IPS DF 6.9 (cell line): ENCODE measurements around the gene NDUFC2.
"Not testable (repeated sequence)": the region's sequence is repeated elsewhere in the genome, so short reads cannot be mapped to it uniquely, and the experiment has no call there.

Experiments
- DNase-seq: peaks from one replicate; pipeline ENCODE4 v3.0.0-alpha.2; 2013; ENCODE audit warnings: low read depth, low spot score
- H3K27ac ChIP-seq: one replicate; pipeline ENCODE4 v1.5.1; 2013; ENCODE audit warnings: low read length, control low read depth
- H3K27me3 ChIP-seq: 2 replicates; pipeline ENCODE4 v1.6.1; 2013; ENCODE audit warnings: mild to moderate bottlenecking, low read length; ENCODE audit not compliant: control insufficient read depth, insufficient read depth
- H3K36me3 ChIP-seq: 2 replicates; pipeline ENCODE4 v1.6.1; 2013; ENCODE audit warnings: low read length; ENCODE audit not compliant: control insufficient read depth, insufficient read depth
- H3K4me1 ChIP-seq: 2 replicates; pipeline ENCODE4 v1.6.1; 2013; ENCODE audit warnings: low read length; ENCODE audit not compliant: control insufficient read depth, insufficient read depth
- H3K4me3 ChIP-seq: 2 replicates; pipeline ENCODE4 v1.5.1; 2013; ENCODE audit warnings: mild to moderate bottlenecking, low read length
- H3K9me3 ChIP-seq: 2 replicates; pipeline ENCODE4 v1.6.1; 2013; ENCODE audit warnings: low read length, inconsistent platforms; ENCODE audit not compliant: control insufficient read depth, insufficient read depth
- WGBS: extraction: QIAGEN DNeasy Blood & Tissue Kit; methylation state at CpG from one replicate; pipeline ENCODE4 v1.1.7; 2013; ENCODE audit warnings: mixed read lengths, missing lambda C conversion rate; ENCODE audit not compliant: insufficient read length, insufficient coverage; 5-methylcytosine and 5-hydroxymethylcytosine counted together

NDUFC2 gene

DNA sequence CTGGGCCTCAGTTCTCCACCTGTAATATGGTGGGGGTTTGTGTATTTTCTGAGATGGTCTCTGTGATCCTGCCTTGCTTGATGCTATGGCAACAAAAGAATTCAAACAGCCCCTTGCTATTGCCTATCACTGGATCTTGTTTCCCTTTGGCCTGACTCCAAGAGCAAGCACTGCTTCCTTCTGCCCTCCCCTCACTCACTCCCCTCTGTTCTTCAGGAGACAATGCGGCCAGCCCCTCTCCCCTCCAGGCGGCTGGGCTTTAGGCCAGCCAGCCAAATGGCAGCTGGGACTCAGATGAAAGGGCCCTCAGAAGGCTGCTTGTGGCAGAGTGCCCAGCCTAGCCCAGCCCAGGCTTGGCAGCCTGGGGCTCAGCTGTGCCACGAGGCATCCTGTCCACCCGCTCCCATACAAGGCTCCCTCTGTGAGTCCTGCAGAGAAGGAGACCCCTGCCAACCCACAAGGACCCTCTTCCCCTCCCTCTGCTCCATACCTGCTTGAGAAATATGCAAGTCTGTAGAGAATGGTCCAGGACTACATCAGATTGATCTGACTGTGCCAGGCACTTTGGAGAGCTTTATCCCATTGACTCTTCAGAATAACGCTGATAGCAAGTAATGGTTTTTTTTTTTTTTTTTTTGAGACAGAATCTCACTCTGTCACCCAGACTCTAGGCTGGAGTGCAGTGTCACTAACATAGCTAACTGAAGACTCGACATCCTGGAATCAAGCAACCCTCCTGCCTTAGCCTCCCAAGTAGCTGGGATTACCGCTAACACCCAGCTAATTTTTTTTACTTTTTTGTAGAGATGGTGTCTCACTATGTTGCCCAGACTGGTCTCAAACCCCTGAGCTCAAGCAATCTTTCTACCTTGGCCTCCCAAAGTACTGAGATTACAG is 49.0 kb downstream of the NDUFC2 start:
- H3K36me3 ChIP-seq = no peaks in the 10 kb centered on the region
- no peaks in the 10 kb centered on the region for H3K9me3 ChIP-seq
- WGBS = no CpG with 5 or more reads among the region's 7 CpGs
- DNase-seq = no peak
- no peak overlapping the region for H3K27ac ChIP-seq
- H3K27me3 ChIP-seq = no peaks in the 10 kb centered on the region
- H3K4me1 ChIP-seq = no peaks in the 10 kb centered on the region
- no peak overlapping the region for H3K4me3 ChIP-seq

DNA sequence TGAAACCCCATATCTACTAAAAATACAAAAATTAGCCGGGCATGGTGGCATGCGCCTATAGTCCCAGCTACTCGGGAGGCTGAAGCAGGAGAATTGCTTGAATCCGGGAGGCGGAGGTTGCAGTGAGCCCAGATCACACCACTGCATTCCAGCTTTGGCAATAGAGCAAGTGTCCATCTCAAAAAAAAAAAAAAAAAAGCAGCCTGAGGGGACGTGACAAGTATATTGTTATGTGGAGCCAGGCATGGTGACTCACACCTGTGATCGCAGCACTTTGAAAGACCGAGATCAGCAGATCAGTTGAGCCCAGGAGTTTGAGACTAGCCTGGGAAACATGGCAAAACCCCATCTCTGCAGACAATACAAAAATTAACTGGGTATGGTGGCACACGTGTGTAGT is 51.2 kb downstream of the NDUFC2 start:
- not testable (repeated sequence) for DNase-seq, H3K4me1 ChIP-seq, H3K4me3 ChIP-seq, H3K9me3 ChIP-seq, H3K27ac ChIP-seq, H3K36me3 ChIP-seq, H3K27me3 ChIP-seq
- WGBS = no CpG with 5 or more reads among the region's 9 CpGs

DNA sequence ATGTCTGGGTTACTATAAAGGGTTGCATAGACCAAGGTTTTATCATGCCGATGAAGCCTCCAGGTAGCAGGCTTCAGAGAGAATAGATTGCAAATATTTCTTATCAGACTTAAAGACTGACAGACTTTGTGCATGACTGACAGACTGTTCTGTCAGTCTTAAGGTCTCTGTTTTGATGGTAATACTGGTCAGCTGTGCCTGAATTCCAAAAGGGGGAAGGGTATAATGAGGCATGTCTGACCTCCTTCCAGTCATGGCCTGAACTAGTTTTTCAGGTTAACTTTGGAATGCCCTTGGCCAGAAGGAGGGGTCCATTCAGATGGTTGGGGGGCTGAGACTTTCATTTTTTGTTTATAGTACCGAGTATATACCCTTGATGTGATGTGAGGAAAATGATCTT is 51.9 kb downstream of the NDUFC2 start:
- no CpG with 5 or more reads among the region's 2 CpGs for WGBS
- no peak for DNase-seq
- H3K9me3 ChIP-seq = no peaks in the 10 kb centered on the region
- no peak overlapping the region for H3K4me3 ChIP-seq
- H3K27me3 ChIP-seq = no peaks in the 10 kb centered on the region
- H3K4me1 ChIP-seq = no peaks in the 10 kb centered on the region
- H3K36me3 ChIP-seq = no peaks in the 10 kb centered on the region
- no peak overlapping the region for H3K27ac ChIP-seq

DNA sequence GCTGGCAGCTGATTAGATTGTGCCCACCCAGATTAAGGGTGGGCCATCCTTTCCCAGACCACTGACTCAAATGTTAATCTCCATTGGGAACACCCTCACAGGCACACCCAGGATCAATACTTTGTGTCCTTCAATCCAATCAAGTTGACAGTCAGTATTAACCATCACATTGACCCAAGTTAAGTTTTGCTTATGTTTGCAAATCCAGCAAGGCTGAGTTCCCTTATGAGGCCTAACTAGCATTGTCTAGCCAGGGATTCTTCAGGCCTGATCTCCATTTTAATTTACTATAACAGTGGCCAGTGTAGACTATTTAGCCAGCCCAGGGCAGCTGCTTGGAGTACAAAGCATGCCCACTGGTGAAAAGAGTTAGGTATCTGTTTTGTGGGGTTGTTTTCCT is 54.3 kb downstream of the NDUFC2 start:
- Histone ChIP-seq H3K4me1 (peaks cover 2% of the 10 kb centered on the region; the same call in 1 of the 2 replicates), H3K36me3 (no peaks in the 10 kb centered on the region), H3K27me3 (no peaks in the 10 kb centered on the region), H3K4me3 (no peak overlapping the region), H3K9me3 (no peaks in the 10 kb centered on the region), H3K27ac (no peak overlapping the region)
- no peak for DNase-seq

DNA sequence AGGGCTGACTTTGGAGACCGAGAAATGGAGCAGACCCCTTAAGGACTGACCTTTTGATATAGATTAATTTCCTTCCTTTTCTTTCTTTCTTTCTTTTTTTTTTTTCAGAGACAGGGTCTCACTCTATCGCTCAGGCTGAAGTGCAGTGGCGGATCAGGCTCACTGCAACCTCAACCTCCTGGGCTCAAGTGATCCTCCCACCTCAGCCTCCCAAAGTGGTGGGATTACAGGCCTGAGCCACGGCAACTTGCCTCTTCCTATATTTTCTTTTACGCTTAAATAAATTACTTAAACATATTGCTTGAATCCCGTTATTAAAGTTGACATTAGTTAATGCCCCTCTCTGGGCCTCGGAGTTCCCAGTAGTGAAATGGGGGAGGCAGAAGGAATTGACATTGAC is 56.2 kb downstream of the NDUFC2 start:
- no peak for DNase-seq
- Histone ChIP-seq H3K27me3 (no peaks in the 10 kb centered on the region), H3K4me3 (peak overlapping the region; percentile 50; the same call in 1 of the 2 replicates), H3K9me3 (no peaks in the 10 kb centered on the region), H3K36me3 (no peaks in the 10 kb centered on the region), H3K4me1 (peaks cover 2% of the 10 kb centered on the region; the same call in 1 of the 2 replicates), H3K27ac (no peak overlapping the region)
- no CpG with 5 or more reads among the region's 7 CpGs for WGBS

DNA sequence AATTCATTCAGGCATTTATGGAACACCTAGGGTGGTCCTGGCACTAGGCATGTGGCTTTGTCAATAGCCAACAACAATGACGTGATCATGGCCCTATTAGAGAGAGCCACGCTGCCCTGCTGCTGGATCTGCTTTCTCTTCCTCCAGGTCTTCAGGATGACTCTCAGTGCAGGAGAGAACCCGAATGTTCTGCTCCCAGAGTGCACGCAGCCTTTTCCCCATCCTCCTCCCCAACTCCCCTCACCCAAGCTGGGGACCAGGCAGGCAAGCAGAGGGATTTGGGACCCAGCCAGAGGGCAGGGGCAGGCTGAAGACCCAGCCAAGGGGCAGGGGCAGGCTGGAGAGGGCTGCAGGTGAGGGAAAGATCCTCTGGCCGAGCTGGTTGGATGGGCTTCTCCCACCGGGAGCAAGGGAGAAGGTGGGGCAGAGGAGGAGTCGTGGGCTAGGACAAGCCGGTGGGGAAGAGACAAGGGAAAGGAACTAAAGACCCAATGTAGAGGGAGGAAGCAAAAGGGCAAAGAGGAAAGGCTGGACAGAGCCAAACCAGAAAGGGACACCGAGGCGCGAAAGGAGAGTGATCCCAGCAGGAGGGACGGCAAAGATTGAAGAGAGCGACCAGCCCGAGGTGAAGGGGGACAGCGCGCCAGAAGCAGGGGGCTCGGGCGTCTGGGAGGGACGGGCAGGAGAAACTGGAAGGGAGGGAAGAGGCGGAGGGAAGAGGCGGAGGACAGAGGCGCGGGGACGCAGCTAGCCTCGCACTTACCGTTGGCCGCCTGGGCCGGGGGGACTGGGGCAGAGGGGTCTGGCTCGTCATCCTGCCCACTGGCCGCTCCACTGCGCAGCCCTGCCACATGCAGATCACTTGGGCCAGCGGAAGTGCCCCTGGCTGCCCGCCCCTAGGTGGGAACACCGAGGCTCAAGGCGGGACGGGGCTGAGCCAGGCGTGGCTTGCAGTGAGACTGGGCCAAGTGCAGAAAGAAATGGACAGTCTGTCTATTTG is 57.0 kb downstream of the NDUFC2 start, which contains the start of gene KCTD14:
KCTD14 (minus strand) TSS at position 880 of the 1,000 bp plus-strand sequence; CDS start at position 853, 27 bp downstream.
- Histone ChIP-seq H3K4me1 (peaks cover 2% of the 10 kb centered on the region; the same call in 1 of the 2 replicates), H3K27me3 (no peaks in the 10 kb centered on the region), H3K9me3 (no peaks in the 10 kb centered on the region), H3K36me3 (no peaks in the 10 kb centered on the region), H3K4me3 (peak within 1 kb of the TSS; percentile 50; the same call in 1 of the 2 replicates), H3K27ac (no peak within 1 kb of the TSS)
- no CpG with 5 or more reads among the region's 37 CpGs for WGBS
- no peak for DNase-seq

DNA sequence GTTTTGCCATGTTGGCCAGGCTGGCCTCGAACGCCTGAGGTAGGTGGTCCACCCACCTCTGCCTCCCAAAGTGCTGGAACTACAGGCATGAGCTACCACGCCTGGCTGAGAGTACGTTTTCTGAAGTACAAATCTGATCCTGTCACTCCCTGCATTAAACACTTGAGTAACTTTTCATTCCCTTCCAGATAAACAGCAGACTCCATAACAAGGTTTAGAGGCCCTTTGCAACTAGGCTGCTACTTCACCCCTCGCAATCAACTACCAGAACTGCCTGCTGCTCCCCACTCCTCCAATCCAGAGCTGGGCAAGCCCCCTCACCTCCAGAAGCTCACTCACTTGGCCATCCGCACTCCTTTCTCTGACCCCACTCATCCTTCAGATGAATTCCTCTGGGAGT is 58.1 kb downstream of the NDUFC2 start:
- no peak overlapping the region for H3K27ac ChIP-seq
- no peaks in the 10 kb centered on the region for H3K27me3 ChIP-seq
- no peak for DNase-seq
- 0 out of 2 replicates have a peak, but pooled peaks cover 5% of the 10 kb centered on the region for H3K36me3 ChIP-seq
- H3K4me1 ChIP-seq = peaks cover 2% of the 10 kb centered on the region; the same call in 1 of the 2 replicates
- WGBS = no CpG with 5 or more reads among the region's 6 CpGs
- no peak overlapping the region for H3K4me3 ChIP-seq
- H3K9me3 ChIP-seq = no peaks in the 10 kb centered on the region

DNA sequence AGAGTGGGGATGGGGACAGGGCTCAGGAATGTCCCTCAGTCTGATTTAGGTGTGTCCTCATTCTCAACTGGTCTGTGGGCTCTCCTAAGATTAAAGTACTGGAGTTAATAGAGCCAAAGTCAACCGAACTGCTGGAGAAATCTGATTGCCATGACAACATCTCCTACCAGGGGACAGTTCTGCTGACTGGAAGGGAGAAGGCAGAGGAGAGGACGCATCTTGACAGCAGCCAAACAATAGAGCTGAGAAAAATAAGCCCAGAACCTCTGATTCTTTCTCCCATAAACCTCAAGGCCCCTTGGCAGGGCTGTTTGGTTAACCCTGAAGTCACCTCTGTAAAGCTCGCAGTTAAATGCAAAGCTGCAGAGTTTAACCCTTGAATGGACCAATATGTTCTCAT is 59.4 kb downstream of the NDUFC2 start:
- Histone ChIP-seq H3K4me3 (no peak overlapping the region), H3K27ac (no peak overlapping the region), H3K9me3 (no peaks in the 10 kb centered on the region), H3K4me1 (peaks cover 2% of the 10 kb centered on the region; the same call in 1 of the 2 replicates), H3K36me3 (peaks cover 6% of the 10 kb centered on the region; the same call in 1 of the 2 replicates), H3K27me3 (no peaks in the 10 kb centered on the region)
- no CpG with 5 or more reads among the region's 3 CpGs for WGBS
- DNase-seq = no peak

DNA sequence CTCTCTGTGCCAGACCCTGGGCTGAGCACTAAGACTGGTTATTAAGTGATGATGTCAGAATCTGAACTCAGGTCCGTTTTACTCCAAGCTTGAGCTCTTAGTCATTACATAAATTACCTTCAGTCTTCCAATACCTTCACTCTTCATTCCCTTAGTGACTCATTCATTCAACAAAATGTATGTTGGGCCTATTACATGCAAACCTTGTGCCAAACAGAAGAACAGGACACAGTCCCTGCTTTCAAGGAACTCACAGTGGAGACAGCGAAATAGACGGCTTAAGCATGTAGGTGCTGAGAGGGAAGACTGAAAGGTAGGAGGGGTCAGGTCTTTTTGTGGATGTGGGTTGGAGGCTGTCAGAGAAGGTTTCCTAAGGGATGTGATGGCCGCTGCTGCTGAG is 59.9 kb downstream of the NDUFC2 start:
- Histone ChIP-seq H3K9me3 (no peaks in the 10 kb centered on the region), H3K4me1 (peaks cover 2% of the 10 kb centered on the region; the same call in 1 of the 2 replicates), H3K27me3 (no peaks in the 10 kb centered on the region), H3K36me3 (peaks cover 6% of the 10 kb centered on the region; the same call in 1 of the 2 replicates), H3K4me3 (no peak overlapping the region), H3K27ac (no peak overlapping the region)
- WGBS = no CpG with 5 or more reads among the region's 4 CpGs
- no peak for DNase-seq
